Activated CD8-positive, alpha-beta memory T cell treated with anti-CD3 and anti-CD28 coated beads for 48 hours (primary cell): ENCODE results near the gene CHCHD6.

Experiments used
- DNase-seq, 3 experiments: peaks; one replicate each; pipeline ENCODE4 v3.0.0-alpha.2; 2020; ENCODE audit warnings: low read depth in 2 of 3, low spot score in 2 of 3

The CHCHD6 gene

DNA sequence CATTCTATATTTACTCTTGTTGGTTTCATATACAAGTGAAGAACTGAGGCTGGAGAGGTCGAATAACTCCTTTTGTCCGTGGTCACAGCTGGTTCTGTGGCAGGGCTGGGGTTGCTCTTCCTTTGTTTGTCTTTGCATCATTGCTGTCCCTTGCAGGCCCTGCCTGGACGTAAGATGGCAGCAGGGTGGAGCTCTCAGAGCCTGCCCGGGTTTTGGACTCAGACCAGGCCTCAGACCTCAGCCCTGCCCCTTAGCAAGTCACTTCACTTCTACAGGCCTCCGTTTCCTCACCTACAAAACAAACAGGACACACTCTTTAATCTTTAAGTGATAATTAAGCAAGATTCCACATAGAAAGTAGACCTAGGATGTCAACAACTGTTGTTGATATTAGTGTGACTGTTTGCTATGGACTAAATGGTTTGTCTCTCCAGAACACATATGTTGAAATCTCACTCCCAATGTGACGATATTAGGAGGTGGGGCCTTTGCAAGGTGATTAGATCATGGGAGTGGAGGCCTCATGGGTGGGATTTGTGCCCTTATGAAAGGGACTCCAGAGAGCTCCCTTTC lies 213.3 kb downstream of the CHCHD6 start:
- no peak for DNase-seq

DNA sequence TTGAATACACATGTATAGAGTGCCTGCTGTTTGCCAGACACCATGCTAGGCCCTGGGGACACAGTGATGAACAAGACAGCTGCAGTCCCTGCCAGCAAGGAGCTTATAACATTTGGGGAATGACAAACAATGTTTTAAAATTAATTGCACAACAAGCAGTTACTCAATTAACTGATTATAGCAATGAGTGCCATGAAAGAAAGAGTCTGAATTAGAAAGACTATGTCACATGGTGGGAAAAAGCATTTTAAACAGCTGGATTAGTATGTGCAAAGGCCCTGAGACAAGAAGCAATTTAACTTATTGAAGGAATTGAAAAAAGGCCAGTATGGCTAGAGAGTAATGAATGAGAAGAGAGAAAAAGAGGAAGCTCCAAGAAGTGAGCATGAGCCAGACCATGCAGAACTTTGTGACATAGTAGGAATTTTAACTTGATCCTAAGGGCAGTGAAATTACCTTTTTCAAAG lies 214.3 kb downstream of the CHCHD6 start:
- no peak for DNase-seq

GRCh38 chr3:126921085-126921824 lies 217.2 kb downstream of the CHCHD6 start:
- no peak for DNase-seq

DNA sequence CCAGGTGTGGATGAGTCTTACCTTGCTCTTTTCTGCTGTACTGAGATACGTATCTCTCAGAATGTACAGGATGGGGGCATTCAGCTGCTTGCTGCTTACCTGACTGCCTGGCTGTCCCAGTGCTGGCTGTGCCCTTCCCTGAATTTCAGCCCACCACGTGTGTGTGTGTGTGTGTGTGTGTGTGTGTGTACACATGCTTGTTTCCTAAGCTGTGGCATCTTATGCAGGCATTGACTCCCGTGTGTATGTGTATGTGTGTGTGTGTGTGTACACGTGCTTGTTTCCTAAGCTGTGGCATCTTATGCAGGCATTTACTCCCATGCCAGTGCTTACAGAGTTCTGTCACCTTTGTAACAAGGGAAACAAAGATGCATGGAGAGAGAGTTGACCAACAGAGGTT lies 218.4 kb downstream of the CHCHD6 start:
- no peak for DNase-seq

DNA sequence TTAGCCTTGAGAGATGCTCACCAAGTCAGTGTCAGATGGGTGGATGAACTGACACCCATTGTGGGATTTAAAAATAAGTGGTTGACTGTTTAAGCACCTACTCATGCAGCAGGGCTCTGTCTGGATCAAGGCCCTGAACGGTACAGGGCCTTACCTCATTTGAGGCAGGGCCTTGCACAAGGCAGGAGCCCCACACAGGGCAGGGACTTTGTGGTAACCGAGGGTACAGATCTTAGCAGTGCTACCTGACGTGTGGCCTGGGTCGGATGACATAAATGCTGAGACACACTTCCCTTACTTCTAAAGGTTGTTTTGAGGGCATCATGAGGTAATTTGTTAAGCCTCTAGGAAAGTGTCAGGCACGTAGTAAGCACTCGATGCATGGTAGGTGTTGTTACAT lies 219.4 kb downstream of the CHCHD6 start:
- DNase-seq: no peak

- DNase-seq: no peak
These were observed 219.9 kb downstream of the CHCHD6 start for GRCh38 chr3:126923895-126924294.

- DNase-seq: no peak
These were observed 220.4 kb downstream of the CHCHD6 start for GRCh38 chr3:126924458-126924857.

DNA sequence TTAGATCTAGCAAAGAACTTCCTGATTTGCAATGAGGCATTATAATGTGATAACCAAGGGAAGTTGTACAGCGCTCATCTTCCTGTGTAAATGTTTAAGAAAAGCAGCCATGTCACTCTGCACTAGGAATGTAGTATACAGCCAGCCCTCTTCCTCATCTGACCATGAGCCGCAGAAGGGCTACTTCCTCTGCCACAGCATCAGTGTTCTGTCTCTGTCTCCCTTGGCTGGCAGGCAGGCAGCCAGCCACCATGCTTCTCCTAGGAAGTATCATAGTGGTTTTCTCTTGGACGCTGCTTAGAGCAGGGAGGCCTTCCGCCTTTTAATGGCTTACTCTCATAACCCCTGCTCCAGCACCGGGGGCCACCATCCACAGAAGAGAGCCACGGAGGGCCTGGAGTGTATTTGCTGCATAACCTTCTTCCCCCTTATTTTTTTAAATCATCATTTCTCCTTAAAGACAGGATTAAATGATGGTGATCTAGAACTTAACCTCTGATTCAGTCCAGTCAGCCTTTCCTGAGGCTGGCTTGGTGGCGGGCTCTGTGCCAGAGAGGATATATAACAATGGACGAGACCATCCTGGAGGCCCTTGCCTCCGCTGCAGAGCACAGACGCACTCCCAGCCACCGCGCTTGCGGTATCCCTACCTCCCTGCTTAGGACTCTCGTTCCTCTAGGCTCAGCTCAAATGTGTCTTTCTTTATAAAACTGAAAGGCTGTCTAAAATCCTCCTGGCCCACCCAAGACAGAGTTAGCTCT lies 221.6 kb downstream of the CHCHD6 start:
- DNase-seq: no peak

- no peak for DNase-seq
These were observed 222.8 kb downstream of the CHCHD6 start for GRCh38 chr3:126926684-126927400.

GRCh38 chr3:126927401-126927750 lies 223.3 kb downstream of the CHCHD6 start:
- no peak for DNase-seq

DNA sequence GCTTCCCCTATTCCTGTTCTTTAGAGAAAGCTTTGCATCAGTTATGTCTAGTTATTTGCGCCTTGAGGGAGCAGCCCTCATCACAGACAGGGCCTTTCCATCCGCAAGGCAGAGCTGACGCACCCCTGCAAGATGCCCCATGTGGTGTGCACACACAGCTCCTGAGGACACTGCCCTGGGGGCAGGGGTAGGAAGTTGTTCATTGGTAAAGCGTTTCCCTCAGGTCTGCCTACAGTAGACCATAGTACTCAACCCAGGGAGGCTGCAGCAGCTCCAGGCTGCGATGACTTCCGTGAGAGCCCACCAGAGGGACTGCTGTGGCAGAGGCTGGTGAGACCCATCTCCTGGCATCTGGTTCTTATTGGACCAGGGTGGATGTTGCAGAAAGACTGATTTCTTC lies 223.8 kb downstream of the CHCHD6 start:
- DNase-seq: no peak

DNA sequence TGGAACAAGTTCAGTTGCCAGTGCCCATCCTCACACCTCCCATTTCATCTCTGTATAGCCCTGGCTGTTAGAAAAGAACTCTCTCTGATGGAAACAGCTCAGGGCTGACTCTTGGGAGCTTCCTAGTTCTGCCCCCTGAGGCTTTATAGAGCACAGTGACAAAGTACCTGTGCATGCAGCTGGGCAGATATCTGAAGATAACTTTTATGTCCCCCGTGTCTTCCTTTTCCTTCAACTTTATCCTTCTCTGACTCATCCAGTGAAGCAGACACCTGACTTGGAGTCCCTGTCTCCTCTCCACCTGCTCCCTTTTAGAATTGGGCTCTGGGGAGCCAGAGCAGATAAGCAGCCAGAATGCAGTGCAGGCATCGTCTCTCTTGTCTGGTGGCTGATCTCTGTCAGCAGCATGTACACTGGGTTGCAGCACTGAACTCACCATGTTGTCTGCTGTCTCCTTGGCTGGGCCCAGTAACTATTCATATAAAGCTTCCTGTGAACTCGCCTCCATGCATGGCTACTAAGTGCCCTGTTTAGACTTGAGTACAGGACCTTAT lies 225.0 kb downstream of the CHCHD6 start:
- no peak for DNase-seq

GRCh38 chr3:126930936-126931600 lies 227.0 kb downstream of the CHCHD6 start:
- no peak for DNase-seq

DNA sequence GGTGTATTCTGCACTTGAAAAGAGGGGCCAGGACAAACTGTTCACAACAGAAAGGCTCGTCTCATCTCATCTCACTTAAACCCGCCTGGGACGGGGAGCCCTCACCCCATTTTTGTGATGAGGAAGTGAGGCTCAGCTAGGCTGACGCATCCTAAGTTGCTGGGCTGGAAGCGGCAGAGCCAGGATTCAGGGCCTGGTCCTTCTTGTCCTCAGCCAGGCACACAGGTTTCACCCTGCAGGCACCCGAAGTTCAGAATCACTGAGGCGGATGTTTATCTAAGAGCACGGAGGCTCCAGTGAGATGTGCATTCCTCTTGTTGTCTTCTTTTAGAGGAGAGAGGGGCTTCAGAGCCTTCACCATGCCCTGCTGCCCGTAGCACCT lies 227.8 kb downstream of the CHCHD6 start:
- no peak for DNase-seq

DNA sequence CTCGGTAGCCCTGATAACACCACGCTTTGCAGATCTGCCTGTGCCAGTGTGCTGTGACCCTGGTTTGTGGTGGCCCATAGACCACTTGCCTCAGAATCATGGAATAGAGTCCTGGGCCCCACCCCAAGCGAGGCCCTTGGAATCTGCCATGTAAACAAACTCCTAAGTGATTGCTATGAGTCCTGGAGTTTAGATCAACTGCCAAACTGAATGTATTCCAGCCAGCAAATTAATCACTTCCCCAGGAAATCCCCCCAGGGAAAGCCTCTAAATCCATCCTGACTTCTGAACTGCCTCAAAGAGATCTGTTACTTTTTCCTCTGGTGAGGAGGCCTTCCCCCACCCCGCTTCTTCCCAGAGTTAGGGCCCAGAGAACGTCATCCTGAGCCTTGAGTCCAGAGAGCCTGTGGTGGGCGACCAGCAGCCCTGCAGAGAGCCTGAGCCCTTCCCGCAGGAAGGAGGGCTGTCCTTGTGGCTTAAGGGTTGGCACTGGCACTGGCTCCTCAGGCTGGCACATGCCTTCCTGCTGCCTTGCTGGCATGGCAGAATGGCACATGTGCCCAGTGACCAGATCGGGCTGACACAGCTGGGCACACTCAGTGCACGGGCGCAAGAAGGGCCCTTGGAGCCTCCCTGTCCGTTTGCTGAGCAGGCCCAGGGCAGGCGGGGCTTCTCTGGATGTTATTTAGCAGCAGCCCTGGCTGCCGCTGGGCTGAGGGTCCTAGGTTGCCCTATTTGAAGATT lies 228.3 kb downstream of the CHCHD6 start:
- no peak for DNase-seq

DNA sequence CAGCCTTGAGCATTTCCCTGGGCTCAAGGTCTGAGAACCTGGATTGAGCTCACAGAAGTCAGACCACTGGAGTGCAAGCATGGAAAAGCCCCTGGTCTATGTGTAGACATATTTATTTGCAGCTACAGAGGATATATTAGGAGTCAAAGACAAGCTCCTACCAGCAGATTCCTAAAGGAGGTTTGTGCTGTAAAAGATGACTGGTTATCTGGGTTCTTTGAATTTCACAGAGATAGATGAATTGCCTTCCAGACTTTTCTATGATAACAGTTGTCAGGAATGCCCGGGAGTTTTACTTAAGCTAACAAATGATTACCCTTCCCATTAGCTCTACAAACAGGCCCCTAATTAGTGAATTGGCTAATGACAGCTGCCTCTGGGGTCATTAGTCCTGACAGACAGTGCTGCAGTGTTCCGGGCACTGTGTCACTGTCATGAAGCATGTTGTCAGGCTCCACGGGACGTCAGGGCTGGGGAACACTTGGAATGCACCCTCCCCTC lies 230.0 kb downstream of the CHCHD6 start:
- DNase-seq: no peak

- DNase-seq: no peak
These were observed 231.0 kb downstream of the CHCHD6 start for GRCh38 chr3:126934991-126935390.

- no peak for DNase-seq
These were observed 231.9 kb downstream of the CHCHD6 start for GRCh38 chr3:126935756-126936509.

DNA sequence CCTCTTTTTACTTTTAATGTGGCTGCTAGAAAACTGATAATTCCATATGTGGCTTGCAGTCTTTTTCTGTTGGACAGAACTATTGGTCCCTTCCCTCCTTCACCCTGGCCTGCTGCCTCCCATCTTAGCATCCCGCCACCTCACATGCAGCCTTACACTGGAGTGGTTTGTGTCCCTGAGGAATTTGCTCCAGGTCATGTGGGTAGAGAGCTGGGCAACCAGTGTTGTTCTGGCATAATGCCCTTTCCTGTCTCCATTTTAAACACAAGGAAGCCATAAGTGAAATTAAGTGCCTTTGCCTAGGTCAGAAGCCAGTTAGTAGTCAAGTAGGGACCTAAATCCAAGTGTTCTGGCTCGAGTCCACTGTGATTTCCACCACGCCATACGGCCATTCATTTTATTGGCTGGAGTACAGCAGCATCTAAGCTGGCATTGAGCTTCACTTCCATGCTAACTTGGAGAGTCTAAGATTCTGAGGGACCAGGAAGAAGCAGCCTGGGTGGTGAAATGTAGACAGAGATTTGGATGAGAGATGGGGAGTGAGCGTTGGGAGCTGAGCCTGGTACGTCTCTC lies 232.9 kb downstream of the CHCHD6 start:
- DNase-seq: no peak
